ENCODE results near the gene TXNDC11. TPM values are rescaled to one million over a fixed set of nuclear protein-coding genes. Genes with fewer than 3 reads are reported as not detected.
A peak's percentile ranks its signal among the peaks of the same experiment; 100 is the strongest.

Gene TXNDC11
- total and polyA plus RNA-seq, 2 experiments from 2014 or later, result 24.5 to 25.9 TPM

DNA sequence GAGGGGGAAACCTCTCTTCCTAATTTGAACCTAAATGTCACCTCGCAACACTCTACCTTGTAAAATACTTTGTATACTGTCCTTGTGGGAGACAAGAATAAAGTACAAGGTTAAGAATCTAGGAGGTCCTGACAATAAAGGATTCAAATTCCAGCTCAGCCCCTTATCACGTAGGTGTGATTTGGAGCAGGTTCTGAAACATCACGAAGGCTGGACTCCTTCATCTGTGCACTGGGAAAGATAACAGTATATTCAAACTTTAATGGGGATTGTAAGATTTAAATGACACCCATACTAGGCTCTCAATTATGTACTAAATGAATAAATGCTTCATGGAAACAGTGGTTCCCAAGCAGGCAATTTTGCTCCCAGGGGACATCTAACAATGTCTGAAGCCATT, 2.1 kb downstream of the TXNDC11 start:
- 42 to 44% methylated on average over 3 of the region's 3 CpGs for WGBS, 2 experiments (ENCODE audit: low coverage in 1 of 2, low lambda C conversion rate in 2 of 2, missing lambda C conversion rate in 2 of 2)
- Histone ChIP-seq H3K27me3 (replicated peaks; ENCODE audit: insufficient read depth) (no peaks in the 10 kb centered on the region), H3K4me2 (ENCODE audit: unreplicated experiment) (peak overlapping the region; percentile 80), H3K4me3 (peak overlapping the region; percentile 94), H3K4me1 (ENCODE audit: insufficient read depth) (peaks cover 19% of the 10 kb centered on the region), H3K27ac (no peak overlapping the region), H3K9ac (peak overlapping the region; percentile 95), H3K9me3 (ENCODE audit: low read depth) (no peaks in the 10 kb centered on the region), H3F3A (ENCODE audit: insufficient read depth) (peaks cover 36% of the 10 kb centered on the region), H4K20me1 (ENCODE audit: insufficient read depth) (peaks cover 8% of the 10 kb centered on the region; the same call in 1 of the 2 replicates), H3K9me2 (ENCODE audit: insufficient read depth) (no peaks in the 10 kb centered on the region), H2AFZ (no peak overlapping the region), H3K36me3 (ENCODE audit: low read depth) (peaks cover 6% of the 10 kb centered on the region; the same call in 1 of the 2 replicates), H3K79me2 (ENCODE audit: insufficient read depth) (peaks cover 67% of the 10 kb centered on the region)
- in situ Hi-C loops (cut with MboI), result no loop called here
- no peak for TF ChIP-seq EZH2 (IDR thresholded peaks at IDR 0.05; ENCODE audit: insufficient read depth, poor library complexity, severe bottlenecking)
- TF ChIP-seq EZH2phosphoT487 (IDR thresholded peaks at IDR 0.05; ENCODE audit: insufficient read depth, low read depth), result no peak
- DNase-seq, result peak; percentile 44

DNA sequence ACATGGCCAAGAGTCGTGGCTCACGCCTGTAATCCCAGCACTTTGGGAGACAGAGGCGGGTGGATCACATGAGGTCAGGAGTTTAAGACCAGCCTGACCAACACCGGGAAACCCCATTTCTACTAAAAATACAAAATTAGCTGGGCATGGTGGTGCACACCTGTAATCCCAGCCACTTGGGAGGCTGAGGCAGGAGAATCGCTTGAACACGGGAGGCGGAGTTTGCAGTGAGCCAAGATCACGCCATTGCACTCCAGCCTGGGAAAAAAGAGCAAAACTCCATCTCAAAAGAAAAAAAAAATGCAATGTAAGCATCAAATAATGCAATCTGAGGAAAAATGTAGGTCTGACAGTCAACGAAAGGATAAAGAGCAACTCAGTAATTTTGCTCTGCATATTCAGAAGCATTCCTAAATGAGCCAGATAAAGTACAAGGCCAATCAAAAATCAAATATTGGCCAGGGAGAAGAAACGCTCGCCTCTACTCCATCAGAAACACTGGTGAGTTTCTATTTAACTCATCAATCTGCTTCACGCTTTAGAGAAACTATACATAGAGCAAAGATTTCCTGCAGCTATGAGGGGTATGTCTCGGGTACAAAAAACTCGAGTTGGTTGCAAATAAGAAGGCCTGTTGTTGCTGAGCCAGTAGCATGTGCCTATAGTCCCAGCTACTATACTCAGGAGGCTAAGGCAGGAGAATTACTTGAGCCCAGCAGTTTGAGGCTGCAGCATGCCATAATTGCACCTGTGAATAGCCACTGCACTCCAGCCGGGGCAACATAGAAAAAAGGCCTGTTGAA, 3.7 kb downstream of the TXNDC11 start:
- Histone ChIP-seq H3K9me2 (ENCODE audit: insufficient read depth) (no peaks in the 10 kb centered on the region), H3K9me3 (ENCODE audit: low read depth) (no peaks in the 10 kb centered on the region), H3K4me2 (ENCODE audit: unreplicated experiment) (no peak overlapping the region), H3K27me3 (replicated peaks; ENCODE audit: insufficient read depth) (no peaks in the 10 kb centered on the region), H3K36me3 (ENCODE audit: low read depth) (peaks cover 19% of the 10 kb centered on the region; the same call in 1 of the 2 replicates), H3K9ac (no peak overlapping the region), H3F3A (ENCODE audit: insufficient read depth) (peaks cover 24% of the 10 kb centered on the region), H3K27ac (no peak overlapping the region), H3K79me2 (ENCODE audit: insufficient read depth) (peaks cover 83% of the 10 kb centered on the region), H2AFZ (no peak overlapping the region), H3K4me1 (ENCODE audit: insufficient read depth) (peaks cover 19% of the 10 kb centered on the region), H4K20me1 (ENCODE audit: insufficient read depth) (peaks cover 11% of the 10 kb centered on the region; the same call in 1 of the 2 replicates), H3K4me3 (no peak overlapping the region)
- WGBS, 2 experiments (ENCODE audit: low coverage in 1 of 2, low lambda C conversion rate in 2 of 2, missing lambda C conversion rate in 2 of 2), result 88 to 89% methylated on average over 15 of the region's 15 CpGs
- in situ Hi-C loops (cut with MboI), result no loop called here
- DNase-seq, result no peak
- TF ChIP-seq EZH2phosphoT487 (IDR thresholded peaks at IDR 0.05; ENCODE audit: insufficient read depth, low read depth) (no peak), EZH2 (IDR thresholded peaks at IDR 0.05; ENCODE audit: insufficient read depth, poor library complexity, severe bottlenecking) (no peak)

DNA sequence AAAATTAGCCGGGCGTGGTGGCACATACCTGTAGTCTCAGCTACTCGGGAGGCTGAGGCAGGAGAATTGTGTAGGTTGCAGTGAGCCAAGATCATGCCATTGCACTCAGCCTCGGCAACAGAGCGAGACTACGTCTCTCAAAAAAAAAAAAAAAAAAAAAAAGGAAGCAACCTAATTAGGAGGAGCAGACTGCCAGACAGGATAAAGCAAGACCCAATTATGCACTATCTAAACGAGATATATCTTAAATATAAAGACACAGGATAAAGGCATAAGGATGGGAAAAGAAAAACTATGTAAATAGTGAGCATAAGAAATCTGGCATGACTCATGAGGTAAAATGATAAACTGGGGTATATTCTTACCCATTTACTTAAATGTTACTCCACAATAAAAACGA, 4.9 kb downstream of the TXNDC11 start:
- 78 to 79% methylated on average over 8 of the region's 8 CpGs for WGBS, 2 experiments (ENCODE audit: low coverage in 1 of 2, low lambda C conversion rate in 2 of 2, missing lambda C conversion rate in 2 of 2)

DNA sequence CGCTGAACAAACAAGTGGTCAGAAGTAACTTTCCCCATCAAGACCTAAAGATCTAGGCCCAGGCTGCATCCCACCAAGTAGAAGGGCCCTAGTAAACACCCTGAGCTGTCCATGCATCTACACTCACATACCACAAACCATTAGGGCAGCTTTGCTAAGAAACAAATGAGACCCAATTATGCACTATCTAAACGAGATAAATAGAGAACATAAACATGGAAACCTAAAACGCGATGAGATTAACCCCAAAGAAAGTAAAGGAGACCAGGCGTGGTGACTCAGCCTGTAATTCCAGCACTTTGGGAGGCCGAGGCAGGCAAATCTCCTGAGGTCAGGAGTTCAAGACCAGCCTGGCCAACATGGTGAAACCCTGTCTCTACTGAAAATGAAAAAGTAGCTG, 5.8 kb downstream of the TXNDC11 start:
- no peak for TF ChIP-seq EZH2phosphoT487 (IDR thresholded peaks at IDR 0.05; ENCODE audit: insufficient read depth, low read depth)
- TF ChIP-seq EZH2 (IDR thresholded peaks at IDR 0.05; ENCODE audit: insufficient read depth, poor library complexity, severe bottlenecking), result no peak
- no peak for DNase-seq
- H3F3A ChIP-seq (ENCODE audit: insufficient read depth), result peaks cover 15% of the 10 kb centered on the region; the same call in 1 of the 2 replicates
- H3K27ac ChIP-seq, result no peak overlapping the region
- H3K27me3 ChIP-seq (replicated peaks; ENCODE audit: insufficient read depth), result no peaks in the 10 kb centered on the region
- peaks cover 11% of the 10 kb centered on the region; the same call in 1 of the 2 replicates for H4K20me1 ChIP-seq (ENCODE audit: insufficient read depth)
- H3K9ac ChIP-seq, result no peak overlapping the region
- H3K4me1 ChIP-seq (ENCODE audit: insufficient read depth), result peaks cover 14% of the 10 kb centered on the region
- peaks cover 99% of the 10 kb centered on the region for H3K79me2 ChIP-seq (ENCODE audit: insufficient read depth)
- in situ Hi-C loops (cut with MboI), result no loop called here
- H3K9me2 ChIP-seq (ENCODE audit: insufficient read depth), result no peaks in the 10 kb centered on the region
- 95 to 99% methylated on average over 6 of the region's 6 CpGs for WGBS, 2 experiments (ENCODE audit: low coverage in 1 of 2, low lambda C conversion rate in 2 of 2, missing lambda C conversion rate in 2 of 2)
- no peak overlapping the region for H3K4me2 ChIP-seq (ENCODE audit: unreplicated experiment)
- H2AFZ ChIP-seq, result no peak overlapping the region
- no peaks in the 10 kb centered on the region for H3K9me3 ChIP-seq (ENCODE audit: low read depth)
- H3K4me3 ChIP-seq, result no peak overlapping the region
- H3K36me3 ChIP-seq (ENCODE audit: low read depth), result peaks cover 33% of the 10 kb centered on the region

More for the DNA sequence above, 4.9 kb downstream of the TXNDC11 start:
- in situ Hi-C loops (cut with MboI), result no loop called here
- H4K20me1 ChIP-seq (ENCODE audit: insufficient read depth), result peaks cover 11% of the 10 kb centered on the region; the same call in 1 of the 2 replicates
- no peak for TF ChIP-seq EZH2phosphoT487 (IDR thresholded peaks at IDR 0.05; ENCODE audit: insufficient read depth, low read depth)
- no peak for TF ChIP-seq EZH2 (IDR thresholded peaks at IDR 0.05; ENCODE audit: insufficient read depth, poor library complexity, severe bottlenecking)
- H3K4me1 ChIP-seq (ENCODE audit: insufficient read depth), result peaks cover 14% of the 10 kb centered on the region
- H3K4me3 ChIP-seq, result no peak overlapping the region
- no peaks in the 10 kb centered on the region for H3K9me2 ChIP-seq (ENCODE audit: insufficient read depth)
- H2AFZ ChIP-seq, result no peak overlapping the region
- H3K27ac ChIP-seq, result no peak overlapping the region
- DNase-seq, result no peak
- H3K9me3 ChIP-seq (ENCODE audit: low read depth), result no peaks in the 10 kb centered on the region
- no peak overlapping the region for H3K9ac ChIP-seq
- H3F3A ChIP-seq (ENCODE audit: insufficient read depth), result peaks cover 15% of the 10 kb centered on the region; the same call in 1 of the 2 replicates
- no peak overlapping the region for H3K4me2 ChIP-seq (ENCODE audit: unreplicated experiment)
- H3K27me3 ChIP-seq (replicated peaks; ENCODE audit: insufficient read depth), result no peaks in the 10 kb centered on the region
- H3K36me3 ChIP-seq (ENCODE audit: low read depth), result peaks cover 27% of the 10 kb centered on the region
- peaks cover 94% of the 10 kb centered on the region for H3K79me2 ChIP-seq (ENCODE audit: insufficient read depth)

All from GM23248 (cell line).